ENCODE data around the gene SPHK1.
A peak's percentile ranks its signal among the peaks of the same experiment; 100 is the strongest.

- peak; percentile 27; the same call in 1 of the 2 replicates for TF ChIP-seq GATA2 (IDR thresholded peaks at IDR 0.05; ENCODE audit: low read depth, low read length)
- no peak for TF ChIP-seq GATA3 (IDR thresholded peaks at IDR 0.05; ENCODE audit: low read depth, low read length)
Observed at GRCh38 chr17:76353599-76354316, 30.7 kb upstream of the SPHK1 start, which contains the start of gene PRPSAP1.
